ENCODE data around the gene SCAANT1. TPM values are rescaled to one million over a fixed set of nuclear protein-coding genes. Genes with fewer than 3 reads are reported as not detected.

The SCAANT1 gene
- total RNA-seq, 2 experiments from 2014 or later = 1.8 TPM; not detected in 1

Other genes starting within 250 kb of the SCAANT1 start
- not detected for gene C3orf49, start 93.1 kb downstream of the SCAANT1 start, total RNA-seq
- 10 to 100 TPM; 70.1 to 77.4 TPM for gene THOC7, start 48.6 kb downstream of the SCAANT1 start, total RNA-seq
- gene ATXN7, start 48.5 kb downstream of the SCAANT1 start, total RNA-seq = 10 to 100 TPM; 88.2 to 91.8 TPM
- gene PSMD6, start 111.1 kb upstream of the SCAANT1 start, total RNA-seq = 10 to 100 TPM; 67.2 to 70.1 TPM

Data from activated naive CD8-positive, alpha-beta T cell treated with anti-CD3 and anti-CD28 coated beads, Interleukin-2, amount 10 ng/mL, durations not matched to agents 7 days and 5 days (primary cell).